D721Med (cell line): ENCODE results near the gene JAK3.

ENCODE experiments used
- DNase-seq: peaks from one replicate; pipeline ENCODE4 v3.0.0; 2011; ENCODE audit warnings: low spot score; ENCODE audit not compliant: insufficient read length
- FAIRE-seq: peaks from 2 replicates; lab custom pipeline; 2011; peaks lifted over from hg19 to GRCh38; lab: Jason Lieb, UNC
- TF ChIP-seq, protein P1 (sequence below): IDR thresholded peaks from 2 replicates; pipeline ENCODE4 v1.5.1; 2012; ENCODE audit warnings: mild to moderate bottlenecking, control low read depth; ENCODE audit not compliant: insufficient read depth; ENCODE audit errors: missing control alignments

The JAK3 gene

DNA sequence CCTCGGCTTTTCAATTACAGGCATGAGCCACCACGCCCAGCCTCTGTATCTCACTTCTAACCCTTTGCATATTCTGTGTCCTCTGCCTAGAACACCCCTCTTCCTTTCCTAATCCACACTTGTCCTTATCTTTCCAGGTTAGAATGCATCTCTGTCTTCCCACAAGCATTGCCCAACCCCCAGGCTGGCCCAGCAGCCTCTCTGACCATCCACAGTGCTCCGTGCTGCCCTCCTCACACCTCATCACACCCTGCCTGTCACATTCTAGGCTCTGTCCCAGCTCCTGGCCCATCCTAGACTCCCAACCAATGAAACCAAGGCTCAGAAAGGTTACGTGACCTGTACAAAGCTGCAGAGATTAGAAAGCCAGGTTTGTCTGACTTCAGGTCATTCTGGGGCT lies 11.3 kb downstream of the JAK3 start:
- DNase-seq: no peak
- no peak for FAIRE-seq
- TF ChIP-seq, protein P1, sequence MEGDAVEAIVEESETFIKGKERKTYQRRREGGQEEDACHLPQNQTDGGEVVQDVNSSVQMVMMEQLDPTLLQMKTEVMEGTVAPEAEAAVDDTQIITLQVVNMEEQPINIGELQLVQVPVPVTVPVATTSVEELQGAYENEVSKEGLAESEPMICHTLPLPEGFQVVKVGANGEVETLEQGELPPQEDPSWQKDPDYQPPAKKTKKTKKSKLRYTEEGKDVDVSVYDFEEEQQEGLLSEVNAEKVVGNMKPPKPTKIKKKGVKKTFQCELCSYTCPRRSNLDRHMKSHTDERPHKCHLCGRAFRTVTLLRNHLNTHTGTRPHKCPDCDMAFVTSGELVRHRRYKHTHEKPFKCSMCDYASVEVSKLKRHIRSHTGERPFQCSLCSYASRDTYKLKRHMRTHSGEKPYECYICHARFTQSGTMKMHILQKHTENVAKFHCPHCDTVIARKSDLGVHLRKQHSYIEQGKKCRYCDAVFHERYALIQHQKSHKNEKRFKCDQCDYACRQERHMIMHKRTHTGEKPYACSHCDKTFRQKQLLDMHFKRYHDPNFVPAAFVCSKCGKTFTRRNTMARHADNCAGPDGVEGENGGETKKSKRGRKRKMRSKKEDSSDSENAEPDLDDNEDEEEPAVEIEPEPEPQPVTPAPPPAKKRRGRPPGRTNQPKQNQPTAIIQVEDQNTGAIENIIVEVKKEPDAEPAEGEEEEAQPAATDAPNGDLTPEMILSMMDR: no peak

DNA sequence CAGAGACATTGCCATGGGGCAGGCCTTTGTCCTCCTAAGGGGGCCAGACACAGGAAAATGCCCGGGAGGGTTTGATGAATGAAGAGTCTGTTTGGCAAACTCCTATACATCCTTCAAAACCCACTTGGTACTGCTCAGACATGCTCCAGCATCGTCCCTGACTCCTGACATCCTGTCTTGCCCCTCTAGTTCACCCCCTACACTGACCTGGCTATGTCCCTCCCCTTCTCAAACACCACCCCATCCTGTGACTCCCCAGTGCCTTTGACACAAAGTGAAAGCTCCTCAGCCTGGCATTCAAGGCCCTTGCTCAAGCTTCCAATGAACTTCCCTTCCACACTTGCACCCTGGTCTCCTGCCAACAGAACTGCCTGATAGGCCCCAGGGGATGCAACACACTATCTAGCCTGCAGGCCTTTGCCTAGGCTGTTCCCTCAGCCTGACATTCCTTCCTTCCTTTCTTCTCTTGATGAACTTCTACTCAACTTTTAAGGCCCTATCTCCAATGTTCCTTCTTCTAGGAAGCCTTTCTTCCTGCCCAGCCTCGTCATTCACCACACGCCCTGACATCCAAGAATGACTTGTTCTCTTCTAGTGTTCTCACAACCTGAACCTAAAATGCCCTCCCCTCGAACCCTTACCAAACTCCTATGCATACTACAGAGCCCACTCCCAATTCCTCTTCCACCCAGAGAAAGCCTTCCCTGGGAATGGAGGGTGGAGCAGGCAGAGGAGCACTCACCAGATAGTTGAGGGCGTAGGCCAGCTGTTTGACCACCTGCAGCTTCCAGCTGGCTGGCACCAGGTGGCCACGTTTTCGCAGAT lies 12.4 kb downstream of the JAK3 start:
- TF ChIP-seq, protein P1: no peak
- DNase-seq: no peak
- FAIRE-seq: no peak

DNA sequence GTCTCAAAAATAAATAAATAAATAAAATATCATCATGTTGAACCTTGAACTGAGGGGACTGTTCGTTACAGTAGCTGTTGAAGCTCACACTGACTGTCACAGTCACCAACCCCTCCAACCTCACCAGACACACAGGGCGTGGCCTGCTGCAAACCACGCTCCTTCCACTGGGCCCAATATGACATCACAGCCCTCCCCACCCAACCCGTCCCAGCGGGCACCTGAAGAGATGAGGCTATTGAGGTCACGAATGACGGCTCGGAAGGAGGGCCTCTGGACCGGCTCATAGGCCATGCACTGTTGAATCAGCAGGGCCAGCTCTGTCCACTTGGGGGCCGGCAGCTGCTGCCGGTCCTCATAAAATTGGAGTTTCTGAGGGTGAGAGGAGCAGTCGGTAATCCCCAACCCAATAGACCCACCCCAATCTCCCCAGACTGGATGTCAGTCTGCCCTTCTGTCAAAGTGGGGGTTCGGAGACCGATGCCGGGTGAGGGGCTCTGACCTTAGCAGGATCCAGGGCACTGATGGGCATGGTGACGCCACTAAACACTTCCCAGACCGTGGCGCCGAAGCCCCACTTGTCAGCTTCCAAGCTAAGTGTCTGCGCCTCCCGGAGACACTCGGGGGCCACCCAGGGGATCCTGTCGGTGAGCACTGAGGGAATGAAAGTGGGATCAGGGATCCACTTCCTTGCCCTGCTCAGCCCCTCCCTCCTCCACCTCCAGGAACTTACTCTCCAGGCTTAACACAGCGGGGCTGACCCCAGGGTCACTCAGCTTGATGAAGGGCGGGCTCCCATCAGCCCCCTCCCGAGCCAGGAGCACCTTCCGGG lies 13.2 kb downstream of the JAK3 start:
- DNase-seq (no peak), FAIRE-seq (no peak)
- TF ChIP-seq, protein P1: no peak

DNA sequence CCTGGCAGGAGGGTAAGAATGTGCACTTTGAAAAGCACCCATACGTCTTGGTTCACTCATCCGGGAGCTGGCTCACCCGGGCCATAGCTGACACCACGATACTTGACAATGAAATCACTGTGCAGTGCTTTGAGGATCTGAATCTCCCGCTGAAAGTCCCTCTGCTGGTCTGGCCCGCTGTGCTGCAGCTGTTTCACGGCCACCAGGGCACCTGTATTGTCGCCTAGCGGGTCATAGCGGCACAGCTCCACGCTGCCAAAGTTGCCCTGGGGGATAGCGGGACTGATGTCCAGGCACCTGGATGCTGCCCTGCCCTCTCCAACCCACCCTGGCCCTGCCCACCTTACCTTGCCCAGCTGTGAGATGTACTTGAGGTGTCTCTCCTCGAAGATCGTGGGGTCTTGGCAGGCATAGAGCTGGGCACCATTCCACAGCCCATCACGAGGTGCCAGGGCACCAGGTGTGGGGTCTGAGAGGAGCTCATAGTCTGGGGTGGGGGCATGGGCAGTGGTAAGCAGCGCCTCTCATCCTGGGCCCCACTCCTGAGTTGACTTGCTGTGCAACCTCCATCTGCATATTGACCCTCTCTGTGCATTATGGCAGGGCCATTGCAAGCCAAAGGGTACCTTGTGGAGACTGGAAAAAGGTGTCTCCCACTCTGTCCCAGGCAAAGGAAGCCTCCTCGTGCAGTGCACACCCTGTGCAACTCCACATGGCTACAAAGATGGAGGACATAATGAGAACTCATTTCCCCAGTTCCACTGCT lies 15.2 kb downstream of the JAK3 start:
- FAIRE-seq (no peak), DNase-seq (no peak)

DNA sequence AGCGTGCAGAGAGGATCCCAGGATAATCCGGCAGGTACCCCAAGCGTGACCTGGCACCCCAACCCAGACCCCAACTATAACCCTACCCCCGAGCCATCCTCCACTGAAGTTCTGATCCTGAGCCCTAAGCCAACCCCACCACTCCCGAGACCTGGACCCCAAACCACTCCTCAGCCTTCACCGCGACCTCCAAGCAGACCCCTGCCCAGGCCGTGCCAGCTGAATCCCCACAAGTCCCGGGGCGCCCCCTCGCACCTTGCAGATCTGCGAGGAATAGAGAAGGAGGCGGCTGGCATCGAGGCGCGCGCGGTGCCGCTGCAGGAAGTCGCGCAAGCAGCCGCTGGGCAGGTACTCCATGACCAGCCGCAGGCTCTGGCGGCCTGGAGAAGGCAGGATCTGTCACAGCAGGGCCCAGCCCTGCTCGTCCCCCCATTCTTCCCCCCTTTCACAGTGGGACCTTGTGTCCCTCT lies 16.3 kb downstream of the JAK3 start:
- no peak for FAIRE-seq
- no peak for DNase-seq
- TF ChIP-seq, protein P1: no peak

More for the DNA sequence above, 15.2 kb downstream of the JAK3 start:
- TF ChIP-seq, protein P1: no peak

DNA sequence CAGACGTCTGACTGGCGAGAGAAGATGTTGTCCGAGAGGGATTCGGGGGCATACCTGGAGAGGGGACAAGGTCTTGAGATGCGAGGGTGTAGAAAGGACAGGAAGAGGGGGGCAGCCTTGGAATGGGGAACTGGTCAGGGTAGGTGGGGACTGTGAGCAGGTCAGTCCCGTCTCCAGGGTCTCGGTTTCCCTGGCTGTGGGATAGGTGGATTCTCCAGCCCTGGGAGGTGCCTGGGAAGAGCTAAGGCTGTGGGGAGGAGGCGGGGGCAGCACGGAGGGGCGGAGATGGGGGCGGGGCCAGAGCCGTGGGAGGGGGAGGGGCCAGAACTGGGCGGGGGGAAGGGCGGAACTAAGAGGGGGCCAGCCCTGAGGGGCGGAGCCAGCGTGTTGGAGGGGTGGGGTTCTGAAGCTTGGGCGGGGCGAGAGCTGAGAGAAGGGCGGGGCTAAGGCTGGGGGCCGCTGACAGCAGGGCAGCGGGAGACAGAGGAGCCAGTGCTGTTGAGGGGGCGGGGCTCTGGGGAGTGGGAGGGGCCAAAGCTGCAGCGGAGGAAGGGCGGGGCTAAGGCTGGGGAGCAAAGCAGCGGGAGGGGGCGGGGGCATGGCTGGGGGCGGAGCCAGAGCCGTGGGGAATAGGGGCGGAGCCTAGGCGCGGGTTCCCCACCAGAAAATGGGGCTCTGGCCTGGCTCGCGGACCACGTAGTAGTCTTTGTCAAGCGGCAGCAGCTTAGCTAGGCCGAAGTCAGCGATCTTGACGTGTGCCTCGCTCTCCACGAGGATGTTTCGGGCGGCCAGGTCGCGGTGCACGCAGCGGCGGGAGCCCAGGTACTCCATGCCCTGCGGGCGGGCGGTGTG lies 17.0 kb downstream of the JAK3 start:
- FAIRE-seq: no peak
- peak; percentile 75 for DNase-seq
- TF ChIP-seq, protein P1: no peak
